Parathyroid adenoma (tissue), 2 donors: ENCODE measurements around the gene MPP2.

ENCODE experiments used
- H2AFZ ChIP-seq: fragments of 300-600 bp; sonication (generic); one replicate; pipeline ENCODE4 v1.7.0; 2017; ENCODE audit warnings: antibody characterized with exemption, mild to moderate bottlenecking
- H3K27ac ChIP-seq: fragments of 300-600 bp; sonication (generic); one replicate; pipeline ENCODE4 v1.7.0; 2017
- H3K27me3 ChIP-seq: fragments of 300-600 bp; sonication (generic); one replicate; pipeline ENCODE4 v1.7.0; 2017; ENCODE audit warnings: low read length; ENCODE audit not compliant: control insufficient read depth, insufficient read depth
- H3K36me3 ChIP-seq: fragments of 300-600 bp; sonication (generic); one replicate; pipeline ENCODE4 v1.7.0; 2017; ENCODE audit warnings: low read length; ENCODE audit not compliant: control insufficient read depth, insufficient read depth
- H3K4me1 ChIP-seq: fragments of 300-600 bp; sonication (generic); one replicate; pipeline ENCODE4 v1.7.0; 2017; ENCODE audit warnings: control low read depth
- H3K4me2 ChIP-seq: fragments of 300-600 bp; sonication (generic); one replicate; pipeline ENCODE4 v1.7.0; 2017; ENCODE audit warnings: low read length
- H3K4me3 ChIP-seq: fragments of 300-600 bp; sonication (generic); one replicate; pipeline ENCODE4 v1.7.0; 2017; ENCODE audit warnings: low read depth, low read length
- H3K79me2 ChIP-seq: fragments of 300-600 bp; sonication (generic); one replicate; pipeline ENCODE4 v1.7.0; 2017; ENCODE audit warnings: control low read depth
- H3K9ac ChIP-seq: fragments of 300-600 bp; sonication (generic); one replicate; pipeline ENCODE4 v1.7.0; 2017; ENCODE audit warnings: mild to moderate bottlenecking
- H3K9me3 ChIP-seq: fragments of 300-600 bp; sonication (generic); one replicate; pipeline ENCODE4 v1.7.0; 2017; ENCODE audit warnings: low read length; ENCODE audit not compliant: control insufficient read depth
- CTCF ChIP-seq: fragments of 300-600 bp; sonication (generic); IDR thresholded peaks from one replicate; pipeline ENCODE4 v1.7.0; 2017; ENCODE audit warnings: antibody characterized with exemption, mild to moderate bottlenecking
- donor health status: primary hyperparathyroidism.

MPP2 gene

DNA sequence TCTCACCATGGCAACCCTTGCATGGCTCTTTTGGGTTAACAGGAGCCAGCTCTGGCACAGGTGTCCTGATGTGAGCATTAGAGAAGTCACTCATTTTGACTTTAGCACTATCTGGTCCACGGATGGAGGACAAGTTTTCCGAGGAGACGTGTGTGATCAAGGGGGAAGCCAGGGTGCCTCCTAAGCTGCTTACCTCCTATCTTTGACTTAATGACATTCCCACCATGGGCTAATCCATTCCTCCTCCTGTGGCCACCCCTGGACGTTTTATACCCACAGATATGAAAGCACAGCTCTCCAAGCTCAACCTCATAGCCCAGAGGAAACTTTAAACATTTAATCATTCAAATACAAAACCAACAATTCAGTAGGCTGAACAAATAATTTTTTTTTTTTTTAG, 18.8 kb downstream of the MPP2 start:
- no peak for TF ChIP-seq CTCF
- H3K9me3 ChIP-seq, result no peaks in the 10 kb centered on the region
- no peak overlapping the region for H3K27ac ChIP-seq
- no peaks in the 10 kb centered on the region for H3K27me3 ChIP-seq
- no peaks in the 10 kb centered on the region for H3K36me3 ChIP-seq
- no peak overlapping the region for H3K9ac ChIP-seq
- no peak overlapping the region for H3K4me3 ChIP-seq
- H2AFZ ChIP-seq, result no peak overlapping the region
- H3K4me2 ChIP-seq, result no peak overlapping the region
- no peaks in the 10 kb centered on the region for H3K79me2 ChIP-seq
- no peaks in the 10 kb centered on the region for H3K4me1 ChIP-seq

DNA sequence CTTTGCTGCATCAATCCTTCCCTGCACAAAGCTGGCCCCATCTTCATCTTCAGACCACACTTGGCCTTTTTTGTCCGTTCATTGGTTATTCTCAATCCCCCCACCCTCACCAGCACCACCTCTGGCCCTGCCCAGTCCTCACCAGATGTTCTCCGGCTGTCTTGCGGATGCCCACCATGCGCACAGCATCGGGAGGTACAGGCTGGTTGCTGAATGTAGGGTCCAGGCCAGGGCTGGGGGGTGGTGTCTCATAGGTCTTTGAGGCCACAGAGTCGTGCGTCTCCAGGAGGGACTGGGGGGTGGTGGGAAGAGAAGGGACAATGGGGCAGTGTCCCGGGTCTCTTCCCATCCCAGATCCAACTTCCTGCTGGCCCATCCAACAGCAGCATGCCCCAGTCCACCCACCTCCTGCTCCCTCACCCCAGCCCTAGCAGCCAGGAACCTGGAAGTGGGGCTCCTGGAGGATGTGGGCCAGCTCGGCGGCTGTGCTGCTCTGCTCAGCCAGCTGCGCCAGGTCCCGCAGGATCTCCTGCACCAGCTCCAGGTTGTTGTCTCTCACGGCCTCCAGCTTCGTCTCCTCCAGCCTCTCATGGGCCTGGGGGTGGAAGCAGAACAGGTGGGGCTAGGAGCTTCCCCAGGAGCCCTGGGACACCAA, 24.4 kb downstream of the MPP2 start:
- no peak for TF ChIP-seq CTCF
- peaks cover 2% of the 10 kb centered on the region for H3K79me2 ChIP-seq
- H3K4me3 ChIP-seq, result no peak overlapping the region
- no peaks in the 10 kb centered on the region for H3K27me3 ChIP-seq
- H3K4me2 ChIP-seq, result no peak overlapping the region
- no peak overlapping the region for H3K9ac ChIP-seq
- H3K9me3 ChIP-seq, result no peaks in the 10 kb centered on the region
- no peaks in the 10 kb centered on the region for H3K36me3 ChIP-seq
- H3K27ac ChIP-seq, result no peak overlapping the region
- peaks cover 5% of the 10 kb centered on the region for H3K4me1 ChIP-seq
- H2AFZ ChIP-seq, result no peak overlapping the region

DNA sequence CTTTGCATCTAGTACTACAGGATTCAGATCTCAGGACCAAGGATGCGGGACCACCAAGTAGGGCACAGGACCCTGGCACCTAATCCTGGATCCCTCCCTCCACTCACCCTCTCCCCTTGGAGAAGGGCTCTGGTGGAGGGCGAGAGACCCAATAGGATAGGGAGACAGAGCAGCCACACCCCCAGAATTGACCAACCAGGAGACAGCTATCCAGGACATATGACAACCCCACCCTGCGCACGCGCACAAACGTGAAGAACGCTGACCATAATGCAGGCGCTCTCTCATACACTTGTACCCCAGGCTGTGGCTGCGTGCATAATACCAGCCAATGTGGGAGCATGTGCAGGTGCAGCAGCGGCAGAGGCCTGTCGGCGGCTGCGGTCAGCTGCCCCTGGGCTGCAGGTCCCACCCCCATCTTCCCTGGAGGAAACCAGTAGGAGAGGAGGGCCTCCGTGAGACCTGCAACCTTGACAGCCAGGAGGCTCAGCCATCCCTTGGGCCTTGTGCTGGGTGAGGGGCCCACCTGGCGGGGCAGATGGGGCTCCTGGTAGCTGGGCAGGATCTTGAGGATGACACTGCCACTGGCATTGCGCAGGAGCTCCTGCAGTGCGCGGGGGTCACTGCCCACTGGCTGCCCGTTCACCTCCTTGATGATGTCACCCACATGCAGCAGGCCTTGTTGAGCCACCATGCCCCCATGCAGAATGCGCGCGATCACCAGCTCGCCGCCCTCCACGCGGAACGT, 25.4 kb downstream of the MPP2 start:
- no peaks in the 10 kb centered on the region for H3K27me3 ChIP-seq
- no peak overlapping the region for H2AFZ ChIP-seq
- peaks cover 2% of the 10 kb centered on the region for H3K79me2 ChIP-seq
- no peak overlapping the region for H3K4me2 ChIP-seq
- H3K36me3 ChIP-seq, result no peaks in the 10 kb centered on the region
- TF ChIP-seq CTCF, result no peak
- peaks cover 5% of the 10 kb centered on the region for H3K4me1 ChIP-seq
- no peaks in the 10 kb centered on the region for H3K9me3 ChIP-seq
- H3K27ac ChIP-seq, result no peak overlapping the region
- H3K9ac ChIP-seq, result no peak overlapping the region
- H3K4me3 ChIP-seq, result no peak overlapping the region

DNA sequence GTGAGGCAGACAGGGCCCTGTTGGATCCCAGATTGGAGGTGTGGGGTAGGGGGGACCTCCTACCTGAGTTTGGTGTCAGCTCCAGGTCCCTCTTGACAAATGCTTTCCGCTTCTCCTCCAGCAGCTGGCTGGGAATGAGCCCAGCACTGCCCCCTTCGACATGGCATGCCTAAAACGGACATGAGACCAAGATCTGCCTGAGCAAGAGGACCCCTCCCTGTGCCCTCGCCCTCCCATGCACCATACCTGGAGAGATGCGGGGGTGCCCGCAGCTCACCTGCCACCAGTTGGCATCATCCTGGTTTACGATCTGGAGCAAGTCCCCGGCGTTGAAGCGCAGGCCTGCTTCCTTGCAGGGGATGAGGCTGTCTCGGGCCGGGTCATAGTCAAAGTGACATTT, 26.2 kb downstream of the MPP2 start:
- no peaks in the 10 kb centered on the region for H3K36me3 ChIP-seq
- H2AFZ ChIP-seq, result no peak overlapping the region
- H3K4me2 ChIP-seq, result no peak overlapping the region
- no peaks in the 10 kb centered on the region for H3K27me3 ChIP-seq
- peaks cover 2% of the 10 kb centered on the region for H3K79me2 ChIP-seq
- no peak overlapping the region for H3K27ac ChIP-seq
- H3K4me1 ChIP-seq, result peaks cover 5% of the 10 kb centered on the region
- no peak overlapping the region for H3K4me3 ChIP-seq
- no peak overlapping the region for H3K9ac ChIP-seq
- no peaks in the 10 kb centered on the region for H3K9me3 ChIP-seq
- TF ChIP-seq CTCF, result no peak
